KMS-11 (cell line): ENCODE measurements around the gene FAM114A1.

Experiments
- H2AFZ ChIP-seq: fragments of 200-600 bp; sonication (generic); 2 replicates; pipeline ENCODE4 v1.6.1; 2016; ENCODE audit warnings: antibody characterized with exemption, mixed run types, low read depth
- H3K27ac ChIP-seq: fragments of 200-600 bp; sonication (generic); 2 replicates; pipeline ENCODE4 v1.6.1; 2016; ENCODE audit warnings: mild to moderate bottlenecking, mixed run types
- H3K27me3 ChIP-seq: fragments of 200-600 bp; sonication (generic); 2 replicates; pipeline ENCODE4 v1.6.1; 2017; ENCODE audit warnings: mild to moderate bottlenecking, low read depth, mixed run types, moderate library complexity; ENCODE audit not compliant: insufficient read depth
- H3K36me3 ChIP-seq: fragments of 200-600 bp; sonication (generic); 2 replicates; pipeline ENCODE4 v1.6.1; 2017; ENCODE audit warnings: mild to moderate bottlenecking, mixed run types; ENCODE audit not compliant: insufficient read depth
- H3K4me1 ChIP-seq: fragments of 200-600 bp; sonication (generic); 2 replicates; pipeline ENCODE4 v1.6.1; 2016; ENCODE audit warnings: mild to moderate bottlenecking, low read depth, mixed run types; ENCODE audit not compliant: poor library complexity, severe bottlenecking
- H3K4me2 ChIP-seq: fragments of 200-600 bp; sonication (generic); 2 replicates; pipeline ENCODE4 v1.7.0; 2016; ENCODE audit warnings: mild to moderate bottlenecking, mixed run types
- H3K4me3 ChIP-seq: fragments of 200-600 bp; sonication (generic); IDR thresholded peaks from 2 replicates; pipeline ENCODE4 v1.6.1; 2017; ENCODE audit warnings: low read depth, low read length, mixed read lengths; ENCODE audit not compliant: insufficient read depth
- H3K79me2 ChIP-seq: fragments of 200-600 bp; sonication (generic); 2 replicates; pipeline ENCODE4 v1.6.1; 2016; ENCODE audit warnings: low read depth, mixed run types; ENCODE audit not compliant: insufficient read depth
- H3K9ac ChIP-seq: fragments of 200-600 bp; sonication (generic); 2 replicates; pipeline ENCODE4 v1.6.1; 2016; ENCODE audit warnings: mild to moderate bottlenecking, mixed run types
- H4K20me1 ChIP-seq: fragments of 200-600 bp; sonication (generic); 2 replicates; pipeline ENCODE4 v1.6.1; 2016; ENCODE audit warnings: mild to moderate bottlenecking, mixed run types; ENCODE audit not compliant: insufficient read depth
- CTCF ChIP-seq: fragments of 200-600 bp; sonication (generic); conservative IDR thresholded peaks from 2 replicates; pipeline ENCODE4 v1.6.1; 2017; ENCODE audit warnings: low read depth, mild to moderate bottlenecking, antibody characterized with exemption, low read length, moderate library complexity, mixed read lengths

Gene FAM114A1

GRCh38 chr4:38858097-38858420 is 9.5 kb upstream of the FAM114A1 start:
- Histone ChIP-seq H3K36me3 (no peaks in the 10 kb centered on the region), H3K4me3 (no peak overlapping the region), H3K79me2 (no peaks in the 10 kb centered on the region), H3K27ac (no peak overlapping the region), H3K4me2 (no peak overlapping the region), H3K27me3 (no peaks in the 10 kb centered on the region), H2AFZ (no peak overlapping the region), H4K20me1 (no peaks in the 10 kb centered on the region), H3K4me1 (peaks cover 20% of the 10 kb centered on the region), H3K9ac (no peak overlapping the region)
- no peak for TF ChIP-seq CTCF

GRCh38 chr4:38859501-38859900 is 8.1 kb upstream of the FAM114A1 start:
- Histone ChIP-seq H3K9ac (no peak overlapping the region), H3K4me3 (no peak overlapping the region), H3K4me1 (peaks cover 20% of the 10 kb centered on the region), H3K36me3 (no peaks in the 10 kb centered on the region), H3K79me2 (no peaks in the 10 kb centered on the region), H2AFZ (no peak overlapping the region), H4K20me1 (no peaks in the 10 kb centered on the region), H3K27ac (no peak overlapping the region), H3K27me3 (no peaks in the 10 kb centered on the region), H3K4me2 (no peak overlapping the region)
- TF ChIP-seq CTCF: no peak

GRCh38 chr4:38860788-38861424 is 6.7 kb upstream of the FAM114A1 start:
- no peaks in the 10 kb centered on the region for H3K27me3 ChIP-seq
- no peak overlapping the region for H3K9ac ChIP-seq
- peak; percentile 72 for TF ChIP-seq CTCF
- no peaks in the 10 kb centered on the region for H3K36me3 ChIP-seq
- H3K4me1 ChIP-seq: peaks cover 20% of the 10 kb centered on the region
- H3K4me2 ChIP-seq: no peak overlapping the region
- no peaks in the 10 kb centered on the region for H3K79me2 ChIP-seq
- no peak overlapping the region for H3K27ac ChIP-seq
- no peak overlapping the region for H2AFZ ChIP-seq
- H3K4me3 ChIP-seq: no peak overlapping the region
- H4K20me1 ChIP-seq: no peaks in the 10 kb centered on the region

GRCh38 chr4:38861791-38862190 is 5.8 kb upstream of the FAM114A1 start:
- Histone ChIP-seq H2AFZ (no peak overlapping the region), H3K4me1 (peaks cover 14% of the 10 kb centered on the region)

More at GRCh38 chr4:38861791-38862190, 5.8 kb upstream of the FAM114A1 start:
- no peak for TF ChIP-seq CTCF
- H3K4me2 ChIP-seq: no peak overlapping the region
- H3K79me2 ChIP-seq: no peaks in the 10 kb centered on the region
- no peaks in the 10 kb centered on the region for H3K36me3 ChIP-seq
- no peak overlapping the region for H3K27ac ChIP-seq
- H4K20me1 ChIP-seq: no peaks in the 10 kb centered on the region
- no peaks in the 10 kb centered on the region for H3K27me3 ChIP-seq
- no peak overlapping the region for H3K9ac ChIP-seq
- no peak overlapping the region for H3K4me3 ChIP-seq
